NCI-H510A (cell line): ENCODE data around the gene SPON1.

Experiments
- DNase-seq: peaks from one replicate; lab custom pipeline; 2025; lab: John Stamatoyannopoulos, UW

Gene SPON1

GRCh38 chr11:14036469-14036868 lies 73.9 kb downstream of the SPON1 start:
- no peak for DNase-seq

GRCh38 chr11:14041040-14041439 lies 78.5 kb downstream of the SPON1 start:
- no peak for DNase-seq

DNA sequence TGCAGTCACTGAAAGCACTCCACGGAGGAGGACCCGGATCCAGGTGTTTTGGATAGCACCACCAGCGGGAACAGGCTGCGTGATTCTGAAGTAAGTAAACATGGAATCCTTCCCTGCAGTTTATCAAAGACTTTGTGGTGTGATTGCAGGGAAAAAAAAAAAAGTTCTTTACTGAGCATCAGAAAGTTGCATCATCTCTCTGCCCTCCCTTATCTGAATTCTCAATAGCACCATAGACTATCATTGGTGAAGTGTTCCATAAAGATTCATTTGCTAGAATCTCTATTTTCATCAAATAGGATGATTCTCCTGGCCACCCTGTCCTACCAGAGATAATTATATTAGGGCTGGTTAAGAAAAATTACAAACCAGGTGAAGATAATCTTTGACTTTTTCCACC lies 79.0 kb downstream of the SPON1 start:
- DNase-seq: no peak

GRCh38 chr11:14042686-14043465 lies 80.4 kb downstream of the SPON1 start:
- DNase-seq: no peak

GRCh38 chr11:14044916-14045315 lies 82.4 kb downstream of the SPON1 start:
- DNase-seq: no peak

- no peak for DNase-seq
Observed at GRCh38 chr11:14045417-14045816, 82.9 kb downstream of the SPON1 start.

DNA sequence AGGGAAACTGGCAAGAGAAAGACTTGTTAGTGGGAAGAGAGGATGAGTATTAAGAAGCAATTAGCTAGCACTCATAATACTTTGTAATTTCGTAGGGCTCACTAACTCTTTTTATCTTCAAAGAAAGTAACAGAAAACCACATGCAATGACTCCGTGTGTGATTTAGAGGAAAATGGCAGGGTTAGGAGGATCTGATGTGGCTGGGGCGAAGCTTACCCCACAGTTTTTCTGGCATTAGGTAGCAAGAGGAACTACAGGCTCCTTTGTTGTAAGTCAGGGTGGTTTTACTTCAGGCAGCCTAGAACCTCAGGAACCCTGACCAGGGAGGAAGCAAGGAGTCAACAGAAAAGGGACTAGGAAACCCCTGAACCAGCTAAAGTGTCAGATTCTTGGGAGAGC lies 89.7 kb downstream of the SPON1 start:
- no peak for DNase-seq

GRCh38 chr11:14054116-14055107 lies 91.9 kb downstream of the SPON1 start:
- DNase-seq: no peak

DNA sequence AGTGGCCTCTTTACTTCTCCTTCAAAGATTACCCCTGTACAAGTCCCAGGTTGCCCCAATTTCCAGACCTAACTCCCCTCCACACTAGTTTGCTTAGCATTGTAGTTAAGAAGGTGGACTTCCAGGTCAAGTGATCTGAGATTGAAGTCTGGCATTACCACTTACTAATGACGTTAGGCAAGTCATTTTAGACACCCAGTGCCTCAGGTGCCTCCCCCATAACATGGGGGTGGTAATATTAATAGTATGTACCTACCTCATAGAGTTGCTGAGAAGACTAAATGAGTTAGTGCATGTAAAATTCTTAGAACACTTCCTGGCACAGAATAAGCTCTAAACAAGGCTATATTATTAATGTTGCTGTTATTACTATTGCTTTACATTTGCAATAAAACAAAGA lies 93.4 kb downstream of the SPON1 start:
- no peak for DNase-seq

- no peak for DNase-seq
Observed at GRCh38 chr11:14058061-14058460, 95.5 kb downstream of the SPON1 start.

GRCh38 chr11:14059491-14059890 lies 97.0 kb downstream of the SPON1 start:
- no peak for DNase-seq

DNA sequence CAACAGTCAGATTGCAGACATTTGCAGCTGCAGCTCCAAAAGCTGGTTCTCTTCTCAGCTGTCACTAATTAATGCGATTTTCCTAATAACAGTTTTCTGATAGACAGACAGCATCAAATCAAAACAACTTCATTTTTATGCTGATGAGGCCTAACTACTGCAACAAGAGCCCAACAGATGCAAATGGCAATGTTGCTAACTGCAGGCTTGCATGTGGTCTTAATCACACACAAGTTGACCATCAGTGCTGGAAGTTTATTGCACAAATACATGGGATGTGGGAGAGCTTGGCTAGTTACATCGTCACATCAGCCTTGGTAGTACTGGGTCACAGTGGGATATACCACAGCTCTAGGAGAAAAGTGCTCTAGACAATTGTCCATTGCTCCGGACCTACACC lies 99.2 kb downstream of the SPON1 start:
- no peak for DNase-seq

DNA sequence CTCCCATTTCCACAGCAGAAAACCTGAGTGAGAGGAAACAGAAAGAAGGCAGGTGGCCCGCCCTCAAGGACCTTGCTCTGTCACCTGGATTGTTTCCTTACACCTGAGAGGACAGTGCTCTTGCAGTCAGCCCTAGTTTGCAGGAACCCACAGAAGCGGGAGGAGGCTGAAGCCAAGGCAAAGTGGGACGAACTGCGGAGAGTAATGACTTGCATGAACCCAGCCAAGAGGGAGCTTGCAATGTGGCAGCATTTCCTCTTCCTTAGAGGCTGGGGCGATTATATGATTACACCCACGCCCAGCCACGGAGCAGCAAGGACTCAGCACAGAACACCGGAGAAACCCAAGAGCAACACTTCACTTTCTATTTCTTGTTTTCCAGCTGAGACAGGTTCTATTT lies 102.6 kb downstream of the SPON1 start:
- DNase-seq: no peak

GRCh38 chr11:14065681-14066080 lies 103.2 kb downstream of the SPON1 start:
- DNase-seq: no peak

DNA sequence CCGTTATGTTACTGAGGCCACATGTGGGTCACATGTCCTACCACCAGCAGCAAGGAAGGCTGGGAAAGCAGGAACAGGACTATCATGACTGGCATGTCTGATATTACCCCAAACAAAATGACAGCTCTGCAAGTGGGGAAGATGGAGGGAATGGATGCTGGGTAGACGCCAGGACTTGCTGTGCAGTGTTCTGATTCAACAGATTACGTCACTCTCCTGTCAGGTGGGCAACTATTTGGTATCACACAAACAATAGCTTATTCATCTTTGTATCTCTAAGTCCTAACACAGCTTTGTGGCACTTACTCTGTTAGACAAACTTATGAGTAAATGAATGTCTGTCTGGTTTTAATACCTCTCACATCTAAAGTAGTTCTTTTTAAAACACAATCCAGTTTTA lies 105.2 kb downstream of the SPON1 start:
- DNase-seq: no peak

DNA sequence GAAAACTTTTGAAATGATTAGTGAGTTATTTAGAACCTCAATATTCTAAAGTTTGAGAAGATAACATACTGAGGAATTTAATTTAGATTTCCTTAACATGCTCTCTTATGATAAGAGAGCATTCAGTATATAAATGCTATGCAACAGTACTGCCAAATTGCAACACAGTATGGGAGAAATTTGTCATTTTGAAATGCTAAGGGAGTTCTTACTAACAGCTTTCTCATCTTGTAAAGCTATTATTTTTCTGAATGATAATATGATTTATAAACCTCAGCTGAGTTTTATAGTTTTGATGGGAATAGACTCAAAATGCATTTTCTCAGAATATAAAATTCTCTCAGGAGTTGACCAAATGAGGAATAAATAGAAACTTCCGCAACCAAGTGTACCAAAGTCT lies 108.4 kb downstream of the SPON1 start:
- DNase-seq: no peak

DNA sequence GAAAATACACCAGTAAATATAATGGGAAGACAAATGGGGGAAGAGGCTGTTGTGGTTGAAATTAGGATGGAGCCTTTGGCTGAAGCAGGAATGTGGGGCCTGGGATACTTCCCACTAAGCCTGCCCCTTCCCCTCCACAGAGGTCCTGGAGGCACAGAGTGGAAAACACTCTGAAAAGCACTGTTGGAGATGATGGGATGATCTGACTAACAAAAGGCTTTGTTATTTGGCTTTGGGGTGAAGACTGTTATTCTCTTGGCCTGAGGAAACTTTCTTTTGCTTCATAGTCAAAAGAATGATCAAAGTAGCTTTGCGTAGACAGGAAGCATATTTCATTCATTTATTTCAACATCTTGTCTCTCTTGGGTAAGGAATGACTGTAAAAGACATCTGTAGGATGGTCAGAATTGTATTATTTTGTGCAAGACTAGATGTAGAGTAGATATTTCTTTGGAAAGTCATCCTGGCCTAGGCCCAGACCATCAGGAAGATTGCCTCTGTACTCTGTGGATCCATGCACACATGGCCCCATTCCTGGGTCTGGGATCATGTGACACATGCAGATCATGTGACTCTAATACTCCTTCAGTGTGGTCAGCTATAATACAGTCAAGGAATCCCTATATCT lies 111.4 kb downstream of the SPON1 start:
- no peak for DNase-seq

DNA sequence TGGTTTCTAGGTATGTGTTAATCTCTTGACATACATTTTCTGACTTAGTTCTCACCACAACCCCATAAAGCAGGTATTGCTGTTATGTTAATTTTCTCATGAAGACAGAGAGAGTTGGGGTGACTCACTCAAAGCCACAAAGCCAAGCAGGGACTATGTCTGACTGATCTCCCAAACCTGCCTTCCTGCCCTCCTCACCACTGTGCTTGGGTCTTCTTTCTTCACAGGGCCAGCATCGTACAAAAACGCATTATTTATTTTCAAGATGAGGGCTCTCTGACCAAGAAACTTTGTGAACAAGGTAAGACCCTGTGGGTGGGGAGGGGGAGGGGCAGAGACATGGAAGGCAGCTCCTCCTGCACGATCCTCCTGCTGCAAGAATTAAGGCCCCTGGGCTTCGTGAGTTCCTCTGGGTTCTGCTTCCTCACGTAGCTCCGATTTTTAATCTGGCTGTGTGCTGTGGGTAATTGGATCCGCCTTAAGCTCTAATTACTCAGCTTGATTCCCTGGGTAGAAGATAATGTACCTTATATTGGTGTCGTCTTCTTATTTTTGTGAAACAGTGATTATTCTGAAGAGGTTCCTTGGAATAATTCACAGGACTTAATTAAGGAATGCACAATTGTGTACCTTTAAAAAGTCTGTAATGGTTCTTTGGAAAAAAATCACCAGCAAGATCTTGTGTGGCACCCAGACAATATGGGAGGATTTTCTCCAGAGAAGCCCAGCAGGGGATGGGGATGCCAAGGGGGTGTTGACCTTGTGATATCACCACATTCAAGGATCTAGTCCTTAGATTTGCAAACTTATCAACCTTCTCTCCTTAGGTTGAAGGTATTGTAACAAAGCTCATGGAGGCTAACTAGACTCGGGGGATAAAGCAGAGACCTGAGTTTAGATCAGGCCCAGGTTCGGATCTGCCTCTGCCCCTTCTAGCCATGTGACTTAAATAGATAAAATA lies 112.9 kb downstream of the SPON1 start:
- no peak for DNase-seq

GRCh38 chr11:14079011-14079410 lies 116.5 kb downstream of the SPON1 start:
- no peak for DNase-seq

DNA sequence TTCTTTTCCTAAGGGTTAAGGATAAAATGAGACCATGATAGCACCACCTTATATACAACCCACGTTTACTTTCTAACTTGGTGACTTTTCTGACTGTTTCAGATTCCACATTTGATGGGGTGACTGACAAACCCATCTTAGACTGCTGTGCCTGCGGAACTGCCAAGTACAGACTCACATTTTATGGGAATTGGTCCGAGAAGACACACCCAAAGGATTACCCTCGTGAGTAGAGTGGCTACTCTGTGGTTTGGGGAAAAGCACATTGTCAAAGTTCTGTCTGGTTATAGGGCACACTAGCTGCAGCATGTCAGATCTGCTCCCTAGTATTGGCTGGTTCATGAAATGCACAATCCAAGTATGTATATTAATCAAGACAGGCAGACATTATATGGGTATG lies 117.3 kb downstream of the SPON1 start:
- DNase-seq: no peak

GRCh38 chr11:14081581-14082231 lies 119.2 kb downstream of the SPON1 start:
- no peak for DNase-seq
